PC-3 (cell line): Measurements from ENCODE around the gene CYTH1. TPM values are rescaled to one million over a fixed set of nuclear protein-coding genes. Genes with fewer than 3 reads are reported as not detected.
A peak's percentile ranks its signal among the peaks of the same experiment; 100 is the strongest.

Experiments used
- ATAC-seq: fragments of 200-7000 bp; cut with Tn5 transposase; 2 replicates; pipeline ENCODE4 v1.9.1; 2020; ENCODE audit warnings: mild to moderate bottlenecking, moderate library complexity
- BruUV-seq: library from RNA; stranded (reverse); fragments of 400-500 nt; replicated peaks from 2 replicates; lab custom pipeline; 2021; lab: Mats Ljungman, UMichigan
- CTCF ChIA-PET: fragments of 300-600 bp; sonication (Branson Sonifier 250); formaldehyde crosslinking; loops from one replicate; lab custom pipeline; 2022; ENCODE audit warnings: antibody characterized with exemption; lab: Charles Lee
- POLR2A ChIA-PET: fragments of 300-600 bp; sonication (Branson Sonifier 250); formaldehyde crosslinking; loops from one replicate; lab custom pipeline; 2022; ENCODE audit warnings: antibody characterized with exemption; ENCODE audit not compliant: unreplicated experiment; lab: Charles Lee
- DNase-seq: peaks from one replicate; pipeline ENCODE4 v3.0.0-alpha.2; 2015
- H2AFZ ChIP-seq: fragments of 300-600 bp; sonication (generic); 2 replicates; pipeline ENCODE4 v1.6.0; 2016; ENCODE audit warnings: antibody characterized with exemption, low read length
- H3F3A ChIP-seq: fragments of 300-600 bp; sonication (generic); one replicate; pipeline ENCODE4 v1.6.0; 2017; ENCODE audit warnings: antibody characterized with exemption, low read length, control low read depth, mild to moderate bottlenecking; ENCODE audit not compliant: unreplicated experiment
- H3K27ac ChIP-seq: fragments of 300-600 bp; sonication (generic); 2 replicates; pipeline ENCODE4 v1.5.1; 2016; ENCODE audit warnings: mild to moderate bottlenecking, low read length
- H3K27me3 ChIP-seq: fragments of 300-600 bp; sonication (generic); 2 replicates; pipeline ENCODE4 v1.6.1; 2016; ENCODE audit warnings: low read length, mixed read lengths
- H3K36me3 ChIP-seq: fragments of 300-600 bp; sonication (generic); 2 replicates; pipeline ENCODE4 v1.6.1; 2016; ENCODE audit warnings: low read depth, mixed run types, low read length, mixed read lengths
- H3K4me1 ChIP-seq: fragments of 300-600 bp; sonication (generic); 2 replicates; pipeline ENCODE4 v1.5.1; 2016; ENCODE audit warnings: low read length; ENCODE audit not compliant: insufficient read depth
- H3K4me2 ChIP-seq: fragments of 300-600 bp; sonication (generic); 2 replicates; pipeline ENCODE4 v1.6.0; 2016; ENCODE audit warnings: low read length
- H3K4me3 ChIP-seq: fragments of 300-600 bp; sonication (generic); 2 replicates; pipeline ENCODE4 v1.5.1; 2016; ENCODE audit warnings: mild to moderate bottlenecking, low read length, mixed read lengths
- H3K79me2 ChIP-seq: fragments of 300-600 bp; sonication (generic); 2 replicates; pipeline ENCODE4 v1.6.1; 2017; ENCODE audit warnings: low read length, mixed read lengths
- H3K9ac ChIP-seq: fragments of 300-600 bp; sonication (generic); 2 replicates; pipeline ENCODE4 v1.6.0; 2016; ENCODE audit warnings: mild to moderate bottlenecking, low read length
- H3K9me2 ChIP-seq: fragments of 300-600 bp; sonication (generic); replicated peaks from 2 replicates; pipeline ENCODE4 v1.6.1; 2016; ENCODE audit warnings: mixed run types, low read length, mixed read lengths
- H3K9me3 ChIP-seq: fragments of 300-600 bp; sonication (generic); 2 replicates; pipeline ENCODE4 v1.6.1; 2016; ENCODE audit warnings: low read length, mixed read lengths
- H4K20me1 ChIP-seq: fragments of 300-600 bp; sonication (generic); 2 replicates; pipeline ENCODE4 v1.6.1; 2016; ENCODE audit warnings: low read length, mixed read lengths
- CTCF ChIP-seq: fragments of 300-600 bp; sonication (generic); conservative IDR thresholded peaks from 2 replicates; pipeline ENCODE4 v1.5.1; 2017; ENCODE audit warnings: antibody characterized with exemption, low read depth, mild to moderate bottlenecking, low read length
- EZH2 ChIP-seq: fragments of 300-600 bp; sonication (generic); IDR thresholded peaks from one replicate; pipeline ENCODE4 v1.6.1; 2017; ENCODE audit warnings: antibody characterized with exemption, mild to moderate bottlenecking, low read length; ENCODE audit not compliant: unreplicated experiment
- EZH2phosphoT487 ChIP-seq: fragments of 300-600 bp; sonication (generic); IDR thresholded peaks from 2 replicates; pipeline ENCODE4 v1.6.1; 2018; ENCODE audit warnings: mild to moderate bottlenecking, antibody characterized with exemption, low read length, borderline replicate concordance
- intact Hi-C: fragments of 100-400 bp; cut with micrococcal nuclease; formaldehyde crosslinking; loops from 2 replicates; pipeline ENCODE4 v1.9.0; 2023
- total RNA-seq: library from RNA; depleted of rRNA; stranded (reverse); fragments of >200 nt; gene quantifications from 2 replicates; pipeline ENCODE4 v1.2.3, GENCODE V29; 2014

Gene CYTH1
- total RNA-seq, 1 experiment from 2014 or later = 29.7 TPM

GRCh38 chr17:78648293-78648692 lies 133.8 kb downstream of the CYTH1 start:
- TF ChIP-seq EZH2 = no peak
- no peak for TF ChIP-seq EZH2phosphoT487
- no peak for TF ChIP-seq CTCF
- Histone ChIP-seq H3K27me3 (peaks cover 21% of the 10 kb centered on the region; the same call in 1 of the 2 replicates), H3K9ac (no peak overlapping the region), H3K9me2 (no peaks in the 10 kb centered on the region), H3K4me2 (no peak overlapping the region), H3K79me2 (no peaks in the 10 kb centered on the region), H3K4me3 (no peak overlapping the region), H3K27ac (no peak overlapping the region), H3K4me1 (no peaks in the 10 kb centered on the region), H2AFZ (no peak overlapping the region), H3K36me3 (no peaks in the 10 kb centered on the region), H4K20me1 (no peaks in the 10 kb centered on the region), H3K9me3 (no peaks in the 10 kb centered on the region), H3F3A (no peaks in the 10 kb centered on the region)
- CTCF ChIA-PET = no interaction called here
- intact Hi-C loops = no loop called here
- DNase-seq (no peak), ATAC-seq (no peak)
- POLR2A ChIA-PET = no interaction called here
- BruUV-seq = no TSS peak

GRCh38 chr17:78647032-78647431 lies 135.0 kb downstream of the CYTH1 start:
- Histone ChIP-seq H3K36me3 (no peaks in the 10 kb centered on the region), H3F3A (no peaks in the 10 kb centered on the region), H3K9me3 (no peaks in the 10 kb centered on the region), H3K9me2 (no peaks in the 10 kb centered on the region), H3K9ac (no peak overlapping the region), H3K27ac (no peak overlapping the region), H3K4me2 (no peak overlapping the region), H3K4me1 (no peaks in the 10 kb centered on the region), H3K27me3 (peaks cover 21% of the 10 kb centered on the region; the same call in 1 of the 2 replicates), H3K4me3 (no peak overlapping the region), H3K79me2 (no peaks in the 10 kb centered on the region), H4K20me1 (no peaks in the 10 kb centered on the region), H2AFZ (no peak overlapping the region)
- TF ChIP-seq CTCF (no peak), EZH2 (no peak), EZH2phosphoT487 (no peak)
- BruUV-seq = no TSS peak
- intact Hi-C loops = no loop called here
- no peak for DNase-seq
- POLR2A ChIA-PET = no interaction called here
- no peak for ATAC-seq
- CTCF ChIA-PET = no interaction called here

GRCh38 chr17:78645421-78646295 lies 136.4 kb downstream of the CYTH1 start:
- no TSS peak for BruUV-seq
- no peaks in the 10 kb centered on the region for H3K9me3 ChIP-seq
- no peak overlapping the region for H3K4me3 ChIP-seq
- ATAC-seq = peak; percentile 43; the same call in 1 of the 2 replicates
- H3K79me2 ChIP-seq = no peaks in the 10 kb centered on the region
- DNase-seq = peak; percentile 35
- peak overlapping the region; percentile 42; the same call in 1 of the 2 replicates for H3K4me2 ChIP-seq
- ChIA-PET CTCF (no interaction called here), POLR2A (no interaction called here)
- peaks cover 21% of the 10 kb centered on the region; the same call in 1 of the 2 replicates for H3K27me3 ChIP-seq
- TF ChIP-seq EZH2phosphoT487 (no peak), CTCF (no peak), EZH2 (no peak)
- H3F3A ChIP-seq = no peaks in the 10 kb centered on the region
- H4K20me1 ChIP-seq = no peaks in the 10 kb centered on the region
- peak overlapping the region; percentile 14; the same call in 1 of the 2 replicates for H2AFZ ChIP-seq
- H3K9me2 ChIP-seq = no peaks in the 10 kb centered on the region
- H3K36me3 ChIP-seq = no peaks in the 10 kb centered on the region
- no peak overlapping the region for H3K27ac ChIP-seq
- H3K4me1 ChIP-seq = no peaks in the 10 kb centered on the region
- H3K9ac ChIP-seq = no peak overlapping the region
- intact Hi-C loops = no loop called here
